NCI-H2227 (cell line): ENCODE results near the gene MRPL39.

ENCODE experiments used
- DNase-seq: peaks from one replicate; lab custom pipeline; 2025; ENCODE audit not compliant: unreplicated experiment; lab: John Stamatoyannopoulos, UW

MRPL39 gene

GRCh38 chr21:25615880-25616279 is 8.6 kb upstream of the MRPL39 start:
- DNase-seq, result no peak

GRCh38 chr21:25614441-25614840 is 7.2 kb upstream of the MRPL39 start:
- no peak for DNase-seq

GRCh38 chr21:25608044-25608737 is 910 bp upstream of the MRPL39 start:
- peak; percentile 81 for DNase-seq

- DNase-seq, result no peak
Observed at GRCh38 chr21:25589887-25590286, 17.4 kb downstream of the MRPL39 start.

- no peak for DNase-seq
Observed at GRCh38 chr21:25586791-25587190, 20.5 kb downstream of the MRPL39 start.

- no peak for DNase-seq
Observed at GRCh38 chr21:25586326-25586725, 21.0 kb downstream of the MRPL39 start.

- no peak for DNase-seq
Observed at GRCh38 chr21:25584833-25585676, 22.2 kb downstream of the MRPL39 start.

- no peak for DNase-seq
Observed at GRCh38 chr21:25583370-25584130, 23.7 kb downstream of the MRPL39 start.

- no peak for DNase-seq
Observed at GRCh38 chr21:25582888-25583287, 24.4 kb downstream of the MRPL39 start.

GRCh38 chr21:25582164-25582790 is 25.0 kb downstream of the MRPL39 start:
- DNase-seq, result no peak

- no peak for DNase-seq
Observed at GRCh38 chr21:25581582-25581981, 25.7 kb downstream of the MRPL39 start.

- DNase-seq, result no peak
Observed at GRCh38 chr21:25580912-25581260, 26.4 kb downstream of the MRPL39 start.

- no peak for DNase-seq
Observed at GRCh38 chr21:25579226-25580013, 27.9 kb downstream of the MRPL39 start.

GRCh38 chr21:25578056-25578961 is 29.0 kb downstream of the MRPL39 start:
- DNase-seq, result no peak

- no peak for DNase-seq
Observed at GRCh38 chr21:25577424-25578055, 29.7 kb downstream of the MRPL39 start.

GRCh38 chr21:25573409-25574206 is 33.7 kb downstream of the MRPL39 start:
- no peak for DNase-seq

GRCh38 chr21:25572861-25573310 is 34.4 kb downstream of the MRPL39 start:
- DNase-seq, result no peak

- peak; percentile 11 for DNase-seq
Observed at GRCh38 chr21:25571726-25572121, 35.6 kb downstream of the MRPL39 start.
